Spinal cord (tissue), 10 donors: Measurements from ENCODE around the gene ARAP1. TPM values are rescaled to one million over a fixed set of nuclear protein-coding genes. Genes with fewer than 3 reads are reported as not detected.

Experiments used
- DNase-seq, 6 donors: peaks; one replicate each; pipeline versions ENCODE4 v3.0.0 to v3.0.0-alpha.2; 2013 to 2015; ENCODE audit warnings: low spot score in 6 of 6, low read depth in 4 of 6
- H3K27ac ChIP-seq: one replicate; pipeline ENCODE4 v1.5.1; 2013; ENCODE audit warnings: low read depth, low read length, control low read depth
- H3K27me3 ChIP-seq: one replicate; pipeline ENCODE4 v1.6.1; 2013; ENCODE audit warnings: low read length; ENCODE audit not compliant: control insufficient read depth, insufficient read depth
- H3K36me3 ChIP-seq: one replicate; pipeline ENCODE4 v1.6.1; 2013; ENCODE audit warnings: low read length; ENCODE audit not compliant: control insufficient read depth, insufficient read depth
- H3K4me1 ChIP-seq: one replicate; pipeline ENCODE4 v1.6.1; 2013; ENCODE audit warnings: low read length; ENCODE audit not compliant: control insufficient read depth, insufficient read depth
- H3K4me3 ChIP-seq: one replicate; pipeline ENCODE4 v1.5.1; 2013; ENCODE audit warnings: low read depth, low read length, control low read depth
- H3K9me3 ChIP-seq: one replicate; pipeline ENCODE4 v1.6.1; 2013; ENCODE audit warnings: low read length; ENCODE audit not compliant: control insufficient read depth, insufficient read depth
- WGBS: methylation state at CpG from one replicate; pipeline ENCODE4 v1.1.5; 2013; ENCODE audit warnings: missing lambda C conversion rate; ENCODE audit not compliant: insufficient coverage; 5-methylcytosine and 5-hydroxymethylcytosine counted together
- polyA plus RNA-seq, 2 donors: library from polyadenylated mRNA; unstranded; fragments of 120-200 nt; gene quantifications; one replicate each; pipeline ENCODE4 v1.2.1, GENCODE V29; 2013; ENCODE audit not compliant: insufficient read length in 2 of 2
- total RNA-seq, 2 donors: library from RNA; depleted of rRNA in 1 of 2; stranded (reverse); fragments of 120-200 nt in 1 of 2; fragments of >200 nt in 1 of 2; gene quantifications; one replicate each; pipeline versions ENCODE4 v1.2.3 to v1.2.4, GENCODE V29; 2013 to 2014
- donor health status: healthy.

The ARAP1 gene
- total and polyA plus RNA-seq, 4 donors = 44.8 to 79.2 (median 52.1) TPM

DNA sequence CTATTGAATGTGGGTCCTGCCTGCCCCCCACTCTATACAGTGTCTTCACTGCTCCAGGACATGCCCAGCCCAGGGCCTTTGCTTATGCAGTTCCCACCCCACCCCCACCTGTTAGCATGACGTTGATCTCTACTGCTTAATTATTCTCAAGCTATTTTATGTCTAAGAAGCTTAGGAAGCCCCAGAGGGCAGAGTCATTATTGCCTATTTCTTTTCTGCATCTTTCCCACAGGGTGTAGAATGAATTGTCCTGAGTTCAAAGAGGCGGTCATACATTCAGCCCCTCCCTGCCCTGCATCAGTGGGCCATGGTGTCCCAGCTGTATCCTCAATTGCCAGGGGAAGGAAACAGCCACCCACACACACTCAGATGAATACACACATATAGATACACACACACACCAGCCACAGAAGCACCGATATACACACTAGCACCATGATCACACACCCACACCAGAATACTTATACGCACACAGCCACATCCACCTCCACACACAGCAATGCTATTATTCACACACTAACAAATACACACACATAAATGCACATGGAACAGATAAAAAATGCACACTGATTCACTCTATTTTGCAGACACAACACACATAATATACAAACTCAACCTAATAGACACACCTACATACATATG is 79.5 kb downstream of the ARAP1 start:
- Histone ChIP-seq H3K9me3 (no peaks in the 10 kb centered on the region), H3K27ac (no peak overlapping the region), H3K27me3 (peaks cover 41% of the 10 kb centered on the region), H3K4me3 (no peak overlapping the region), H3K36me3 (no peaks in the 10 kb centered on the region), H3K4me1 (peaks cover 48% of the 10 kb centered on the region)
- no peak for DNase-seq
- WGBS = 48% methylated on average over 3 of the region's 4 CpGs

DNA sequence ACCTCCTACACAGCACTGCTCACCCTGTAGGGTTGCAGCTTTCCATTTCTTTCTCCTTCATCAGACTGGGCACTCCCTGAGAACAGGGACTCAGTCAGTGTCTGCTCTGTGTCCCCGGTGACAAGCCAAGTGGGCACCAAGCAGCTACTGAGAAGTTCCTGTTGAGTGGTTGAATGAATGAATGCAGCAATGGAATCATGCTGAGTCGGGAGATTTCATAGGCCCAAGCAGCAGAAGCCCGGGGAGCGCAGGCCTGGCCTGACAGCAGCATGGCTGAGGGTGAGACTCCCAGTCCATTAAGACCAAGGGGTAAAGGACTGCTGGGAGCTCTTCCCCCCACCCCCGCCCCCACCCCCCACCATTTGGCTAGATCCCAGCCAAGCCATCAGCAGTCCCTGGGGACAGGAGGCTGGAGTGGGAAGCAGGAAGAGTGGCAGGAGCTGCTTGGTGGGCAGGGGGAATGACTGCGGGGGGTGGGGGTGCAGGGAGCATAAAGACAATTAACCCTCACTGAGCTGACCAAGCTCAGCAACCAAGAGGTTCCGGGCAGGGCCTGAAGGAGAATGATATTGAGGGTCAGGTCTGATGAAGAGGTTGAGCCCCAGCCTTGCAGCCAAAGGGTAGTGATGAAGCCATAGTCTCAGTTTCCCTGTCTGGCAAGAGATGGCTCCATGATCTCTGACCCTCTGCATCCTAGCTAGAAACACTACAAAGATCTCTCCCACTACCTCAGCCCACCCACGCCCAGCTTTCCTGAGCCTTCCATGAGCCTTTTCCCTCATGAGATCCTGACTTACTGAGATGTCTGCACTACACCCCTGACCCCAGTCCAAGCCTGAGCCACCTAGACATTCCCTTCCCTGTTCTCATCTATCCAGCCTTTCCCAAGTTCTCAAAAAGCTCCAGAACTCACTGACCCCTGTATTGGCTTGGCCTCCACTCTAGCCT is 80.8 kb downstream of the ARAP1 start:
- peaks cover 28% of the 10 kb centered on the region for H3K27me3 ChIP-seq
- no peak overlapping the region for H3K27ac ChIP-seq
- H3K4me3 ChIP-seq = no peak overlapping the region

DNA sequence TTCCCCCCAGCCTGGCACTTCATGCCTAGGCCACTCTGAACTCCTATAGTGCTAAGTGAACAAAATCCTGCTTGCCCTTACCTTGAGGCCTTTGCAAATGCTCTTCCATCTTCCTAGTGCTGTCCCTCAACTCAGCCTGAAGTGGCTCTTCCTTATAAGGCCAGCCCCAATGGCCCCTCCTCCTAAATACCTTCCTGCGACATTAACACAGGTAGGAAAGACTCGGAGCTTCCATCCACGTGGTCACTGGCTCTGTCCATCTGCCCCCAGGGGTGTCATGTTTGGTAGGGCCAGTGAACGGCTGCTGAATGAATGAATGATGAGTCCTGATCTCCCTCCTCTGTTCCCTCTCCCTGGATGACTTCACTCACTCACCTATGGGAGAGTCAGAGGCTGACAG is 82.2 kb downstream of the ARAP1 start:
- Histone ChIP-seq H3K9me3 (no peaks in the 10 kb centered on the region), H3K4me1 (peaks cover 35% of the 10 kb centered on the region), H3K27me3 (peaks cover 17% of the 10 kb centered on the region), H3K27ac (no peak overlapping the region), H3K4me3 (no peak overlapping the region), H3K36me3 (no peaks in the 10 kb centered on the region)
- DNase-seq = no peak
- 86% methylated on average over 1 of the region's 4 CpGs for WGBS

More for the DNA sequence above, 80.8 kb downstream of the ARAP1 start:
- WGBS = 42% methylated on average over 6 of the region's 8 CpGs
- Histone ChIP-seq H3K4me1 (peaks cover 38% of the 10 kb centered on the region), H3K36me3 (no peaks in the 10 kb centered on the region), H3K9me3 (no peaks in the 10 kb centered on the region)
- DNase-seq = no peak

DNA sequence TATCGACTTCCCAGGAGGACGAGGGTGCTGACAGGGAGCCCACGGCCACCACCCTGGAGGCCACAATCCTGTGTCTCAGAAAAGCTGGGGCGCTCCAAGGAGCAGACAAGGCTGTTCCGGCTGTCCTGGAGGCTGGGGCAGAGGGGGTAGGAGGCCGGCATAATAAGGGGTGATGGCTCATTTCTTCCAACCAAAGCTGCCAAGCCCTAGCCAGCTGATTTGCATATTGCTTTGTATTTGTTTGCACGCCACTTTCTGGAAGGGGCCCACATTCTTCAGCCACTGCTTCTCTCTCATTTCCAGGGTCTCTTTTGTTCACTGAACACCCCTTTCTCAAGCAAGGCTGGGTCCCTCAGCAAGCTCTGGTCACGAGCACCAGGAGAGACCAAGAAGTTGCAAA is 82.7 kb downstream of the ARAP1 start:
- H3K27me3 ChIP-seq = peaks cover 12% of the 10 kb centered on the region
- WGBS = 38% methylated on average over 8 of the region's 8 CpGs
- H3K9me3 ChIP-seq = no peaks in the 10 kb centered on the region
- no peak overlapping the region for H3K27ac ChIP-seq
- peaks cover 30% of the 10 kb centered on the region for H3K4me1 ChIP-seq
- no peak overlapping the region for H3K4me3 ChIP-seq
- no peaks in the 10 kb centered on the region for H3K36me3 ChIP-seq
- peak in 1 of 6 donors; percentile 50 for DNase-seq

DNA sequence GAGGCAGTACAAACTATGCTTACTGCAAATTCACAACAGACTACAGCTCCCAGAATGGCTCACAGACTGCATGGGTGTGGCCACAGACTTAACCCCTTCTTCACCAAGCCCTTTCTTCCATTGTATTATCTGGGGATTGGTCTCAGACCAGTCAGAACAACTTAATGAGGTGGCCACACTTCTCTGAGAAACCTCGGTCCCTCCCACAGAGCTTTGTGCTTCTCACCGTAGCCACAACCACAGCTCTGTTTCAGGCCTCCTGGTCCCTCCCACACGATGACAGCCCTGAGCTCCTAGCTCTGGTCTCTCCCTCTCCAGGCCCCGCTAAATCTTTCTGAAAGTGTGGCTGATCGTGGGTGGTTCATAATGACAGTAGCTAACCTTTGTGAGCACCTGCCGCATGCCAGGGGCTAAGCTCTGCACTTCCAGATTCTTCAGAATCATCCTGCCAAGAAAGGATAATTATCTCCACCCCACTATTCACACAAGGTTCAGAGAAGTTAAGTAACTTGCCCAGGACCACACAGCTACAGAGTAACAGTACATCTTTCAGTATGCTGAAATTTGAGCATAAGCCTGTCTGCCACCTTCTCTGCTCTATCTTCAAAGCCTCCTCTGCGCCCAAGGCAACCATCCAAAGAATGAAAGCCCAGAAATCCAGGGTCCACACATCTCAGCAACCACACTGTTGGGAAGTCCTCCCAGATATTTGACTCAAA is 83.4 kb downstream of the ARAP1 start:
- H3K27ac ChIP-seq = no peak overlapping the region
- no peak overlapping the region for H3K4me3 ChIP-seq
- H3K27me3 ChIP-seq = peaks cover 6% of the 10 kb centered on the region
- peak in 2 of 6 donors; percentile 59 to 66 for DNase-seq
- WGBS = 37% methylated on average over 3 of the region's 7 CpGs
- no peaks in the 10 kb centered on the region for H3K9me3 ChIP-seq
- H3K4me1 ChIP-seq = peaks cover 23% of the 10 kb centered on the region
- H3K36me3 ChIP-seq = no peaks in the 10 kb centered on the region

DNA sequence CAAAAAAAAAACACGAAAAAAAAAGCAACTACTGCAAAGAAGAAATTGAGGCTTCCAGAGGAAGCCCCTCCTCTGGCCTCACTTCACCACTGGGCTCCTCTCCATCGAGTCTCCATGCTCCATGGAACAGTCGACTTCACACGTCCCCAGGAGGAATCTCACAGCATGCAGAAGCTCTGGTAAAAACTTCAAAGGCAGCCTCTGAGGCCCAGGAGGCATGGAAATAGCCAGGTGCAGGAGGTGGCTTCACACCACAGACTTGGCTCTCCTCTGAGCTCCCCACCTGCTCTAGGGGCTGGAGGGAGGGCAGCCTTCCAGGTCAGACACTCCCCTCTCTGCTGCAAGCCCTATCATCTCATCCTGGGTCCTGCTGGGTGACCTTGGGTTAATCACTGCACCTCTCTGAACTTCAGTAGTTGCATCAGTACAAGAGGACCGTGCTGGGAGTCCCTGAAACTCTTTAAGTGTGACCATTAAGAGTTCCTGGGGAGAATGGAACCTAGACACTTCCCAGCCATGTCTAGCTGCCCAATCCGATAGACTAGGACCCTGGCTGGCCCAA is 86.2 kb downstream of the ARAP1 start:
- H3K36me3 ChIP-seq = no peaks in the 10 kb centered on the region
- 37% methylated on average over 5 of the region's 6 CpGs for WGBS
- H3K27me3 ChIP-seq = peaks cover 2% of the 10 kb centered on the region
- H3K4me1 ChIP-seq = peaks cover 20% of the 10 kb centered on the region
- no peak overlapping the region for H3K4me3 ChIP-seq
- H3K9me3 ChIP-seq = no peaks in the 10 kb centered on the region
- DNase-seq = no peak
- no peak overlapping the region for H3K27ac ChIP-seq

DNA sequence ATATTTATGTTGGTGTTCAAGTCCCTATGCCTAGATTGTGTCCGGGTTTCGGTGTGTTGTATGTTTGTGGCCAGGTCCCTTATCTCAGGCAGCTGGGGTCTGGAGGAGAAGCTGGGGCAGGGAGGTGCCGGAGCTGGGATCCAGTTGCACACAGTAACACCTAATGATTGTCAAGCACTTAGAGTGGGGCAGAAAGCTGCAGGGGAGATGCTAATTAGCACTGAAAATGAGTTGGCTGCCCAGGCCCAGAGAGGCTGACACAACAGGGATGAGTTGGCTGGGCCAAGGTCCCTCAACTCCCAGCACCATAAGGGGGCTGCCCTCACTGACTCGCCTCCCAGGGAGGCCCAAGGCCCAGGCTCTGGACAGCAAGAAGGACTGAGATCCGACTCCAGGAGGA is 90.2 kb downstream of the ARAP1 start:
- no peak overlapping the region for H3K27ac ChIP-seq
- H3K4me1 ChIP-seq = peaks cover 10% of the 10 kb centered on the region
- no peaks in the 10 kb centered on the region for H3K36me3 ChIP-seq
- DNase-seq = no peak
- H3K4me3 ChIP-seq = no peak overlapping the region
- no peaks in the 10 kb centered on the region for H3K9me3 ChIP-seq
- WGBS = 75% methylated on average over 5 of the region's 5 CpGs
- H3K27me3 ChIP-seq = peaks cover 2% of the 10 kb centered on the region

DNA sequence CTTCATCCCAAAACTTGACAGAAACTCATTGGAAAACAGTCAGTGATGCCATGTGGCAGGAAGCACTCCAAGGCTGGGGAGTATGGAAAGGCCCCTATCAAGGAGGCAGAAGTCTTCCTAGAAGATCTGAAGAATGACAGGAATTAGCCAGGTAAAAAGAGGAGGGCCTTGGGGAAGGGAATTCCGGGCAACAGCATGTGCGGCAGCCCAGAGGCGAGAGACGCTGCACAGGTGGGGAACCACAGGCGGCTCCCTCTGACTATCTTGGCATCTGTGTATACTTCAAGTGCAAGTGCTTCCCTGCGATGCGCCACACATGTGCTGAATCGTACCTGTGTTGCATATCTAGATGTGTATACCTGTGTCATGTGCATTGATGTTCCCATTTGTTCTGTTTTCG is 90.7 kb downstream of the ARAP1 start:
- Histone ChIP-seq H3K9me3 (no peaks in the 10 kb centered on the region), H3K27ac (no peak overlapping the region), H3K4me1 (peaks cover 14% of the 10 kb centered on the region), H3K36me3 (no peaks in the 10 kb centered on the region), H3K4me3 (no peak overlapping the region), H3K27me3 (peaks cover 2% of the 10 kb centered on the region)
- 91% methylated on average over 8 of the region's 9 CpGs for WGBS
- DNase-seq = no peak

DNA sequence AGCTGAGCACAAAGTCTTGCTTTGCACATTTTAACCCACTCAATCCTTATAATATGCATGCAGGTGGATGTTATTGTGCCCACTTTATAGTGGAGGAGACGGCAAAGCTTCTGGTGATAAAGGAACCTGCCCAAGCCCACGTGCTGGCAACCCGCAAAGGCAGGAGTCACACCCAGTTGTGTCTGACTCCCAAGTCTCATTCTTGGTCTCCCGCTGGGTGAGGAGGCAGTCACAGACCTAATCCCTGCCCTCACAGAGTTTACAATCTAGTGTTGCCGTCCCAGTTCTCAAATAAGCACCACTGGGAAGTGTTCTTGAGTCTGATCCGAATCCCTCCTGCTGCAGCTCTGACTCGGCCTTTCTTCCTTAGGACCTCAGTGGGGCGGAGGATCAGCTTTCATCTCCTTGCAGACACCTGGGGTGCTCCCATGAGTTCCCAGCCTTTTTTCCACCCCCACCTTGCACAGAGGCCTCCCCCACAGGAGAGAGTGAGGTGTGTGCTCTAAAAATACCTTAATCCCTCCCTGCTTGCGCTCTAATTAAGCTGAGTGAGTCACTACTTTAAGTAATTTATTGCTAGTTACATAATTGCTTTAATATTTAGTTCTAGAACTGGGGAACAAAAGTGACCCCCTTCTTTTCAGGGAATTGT is 93.1 kb downstream of the ARAP1 start:
- Histone ChIP-seq H3K4me1 (peaks cover 18% of the 10 kb centered on the region), H3K27ac (no peak overlapping the region), H3K36me3 (no peaks in the 10 kb centered on the region), H3K27me3 (peaks cover 2% of the 10 kb centered on the region), H3K9me3 (no peaks in the 10 kb centered on the region), H3K4me3 (no peak overlapping the region)
- WGBS = 83% methylated on average over 5 of the region's 9 CpGs
- DNase-seq = no peak
